Lower lobe of right lung (tissue), 2 donors: ENCODE data around the gene GNAT1. TPM values are rescaled to one million over a fixed set of nuclear protein-coding genes. Genes with fewer than 3 reads are reported as not detected.
A peak's percentile ranks its signal among the peaks of the same experiment; 100 is the strongest.

Experiments
- ATAC-seq, 2 donors: fragments of 200-7000 bp; cut with Tn5 transposase; one replicate each; pipeline ENCODE4 v1.9.1; 2020 to 2022; ENCODE audit warnings: mild to moderate bottlenecking in 2 of 2, moderate library complexity in 2 of 2
- DNase-seq: peaks from one replicate; pipeline ENCODE4 v3.0.0-alpha.2; 2020
- H3K27ac ChIP-seq: fragments of 200-600 bp; one replicate; pipeline ENCODE4 v1.8.0; 2022
- H3K27me3 ChIP-seq: fragments of 200-600 bp; one replicate; pipeline ENCODE4 v1.8.0; 2022; ENCODE audit warnings: low read depth
- H3K36me3 ChIP-seq: fragments of 200-600 bp; one replicate; pipeline ENCODE4 v1.8.0; 2022; ENCODE audit warnings: mild to moderate bottlenecking
- H3K4me1 ChIP-seq: fragments of 200-600 bp; one replicate; pipeline ENCODE4 v1.8.0; 2022
- H3K4me3 ChIP-seq: fragments of 200-600 bp; one replicate; pipeline ENCODE4 v1.8.0; 2022; ENCODE audit warnings: mild to moderate bottlenecking
- H3K9me3 ChIP-seq: fragments of 200-600 bp; one replicate; pipeline ENCODE4 v1.8.0; 2022
- intact Hi-C: fragments of 100-400 bp; cut with DNase I; formaldehyde crosslinking; loops from one replicate; pipeline ENCODE4 v1.11.0; 2022
- total RNA-seq: library from RNA; stranded (reverse); fragmentation: NEBNext Ultra II Directional; extraction: Animal tissue kit (Norgen Biotek cat#: 25700); gene quantifications from one replicate; pipeline ENCODE4 v1.2.1, GENCODE V29; 2021
- TF ChIP-seq, protein P1 (sequence below): fragments of 200-600 bp; IDR thresholded peaks from one replicate; pipeline ENCODE4 v1.8.0; 2022; ENCODE audit warnings: antibody characterized with exemption, mild to moderate bottlenecking
- donor health status: DM: no; HTN: yes; CAD: no; lungs with severe emphysema.

GNAT1 gene
- total RNA-seq, 1 donor from 2014 or later = not detected

GRCh38 chr3:50170689-50171088 lies 20.7 kb upstream of the GNAT1 start:
- peak overlapping the region; percentile 76 for H3K27ac ChIP-seq
- H3K4me3 ChIP-seq = no peak overlapping the region
- no peaks in the 10 kb centered on the region for H3K9me3 ChIP-seq
- H3K4me1 ChIP-seq = peaks cover 65% of the 10 kb centered on the region
- DNase-seq = no peak
- intact Hi-C loops = no loop called here
- ATAC-seq = peak; percentile 37 to 38
- no peaks in the 10 kb centered on the region for H3K27me3 ChIP-seq
- peaks cover 15% of the 10 kb centered on the region for H3K36me3 ChIP-seq
- TF ChIP-seq, protein P1, sequence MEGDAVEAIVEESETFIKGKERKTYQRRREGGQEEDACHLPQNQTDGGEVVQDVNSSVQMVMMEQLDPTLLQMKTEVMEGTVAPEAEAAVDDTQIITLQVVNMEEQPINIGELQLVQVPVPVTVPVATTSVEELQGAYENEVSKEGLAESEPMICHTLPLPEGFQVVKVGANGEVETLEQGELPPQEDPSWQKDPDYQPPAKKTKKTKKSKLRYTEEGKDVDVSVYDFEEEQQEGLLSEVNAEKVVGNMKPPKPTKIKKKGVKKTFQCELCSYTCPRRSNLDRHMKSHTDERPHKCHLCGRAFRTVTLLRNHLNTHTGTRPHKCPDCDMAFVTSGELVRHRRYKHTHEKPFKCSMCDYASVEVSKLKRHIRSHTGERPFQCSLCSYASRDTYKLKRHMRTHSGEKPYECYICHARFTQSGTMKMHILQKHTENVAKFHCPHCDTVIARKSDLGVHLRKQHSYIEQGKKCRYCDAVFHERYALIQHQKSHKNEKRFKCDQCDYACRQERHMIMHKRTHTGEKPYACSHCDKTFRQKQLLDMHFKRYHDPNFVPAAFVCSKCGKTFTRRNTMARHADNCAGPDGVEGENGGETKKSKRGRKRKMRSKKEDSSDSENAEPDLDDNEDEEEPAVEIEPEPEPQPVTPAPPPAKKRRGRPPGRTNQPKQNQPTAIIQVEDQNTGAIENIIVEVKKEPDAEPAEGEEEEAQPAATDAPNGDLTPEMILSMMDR = no peak

DNA sequence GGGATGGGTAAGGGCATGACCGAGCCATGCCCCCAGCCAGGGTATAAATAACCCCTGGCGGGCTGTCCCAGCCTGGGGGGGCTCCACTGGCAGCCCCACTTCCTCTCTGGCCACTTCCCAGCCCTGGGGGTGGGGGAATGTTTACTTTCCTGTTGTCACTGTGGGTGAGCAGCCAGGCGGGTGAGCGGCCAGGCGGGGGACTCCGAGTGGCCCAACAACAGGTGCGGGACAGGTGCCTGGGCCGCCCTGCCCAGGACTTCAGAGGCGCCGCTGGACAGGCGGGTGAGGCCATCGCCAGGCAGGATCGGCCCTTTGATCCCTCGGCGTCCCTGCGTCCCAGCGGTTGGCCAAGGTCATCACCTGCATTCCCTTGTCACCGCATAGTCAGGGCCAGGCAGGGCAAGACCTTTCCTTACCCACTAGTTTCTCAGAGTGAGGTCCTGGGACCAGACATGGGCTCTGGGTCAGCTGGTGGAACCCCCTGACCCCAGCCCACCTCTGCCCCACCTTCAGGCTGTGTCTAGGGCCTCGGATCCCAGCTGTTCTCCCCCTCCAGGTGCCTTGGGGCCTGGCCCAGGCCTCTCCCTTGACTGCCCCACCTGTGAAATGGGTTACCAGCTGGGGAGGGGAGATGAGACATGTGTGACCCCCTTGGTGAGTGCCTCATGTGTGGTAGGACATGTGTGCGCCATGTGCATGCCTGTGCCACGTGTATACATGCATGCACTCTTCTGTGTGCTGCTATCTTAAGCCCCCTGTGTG lies 19.7 kb upstream of the GNAT1 start:
- Histone ChIP-seq H3K4me1 (peaks cover 55% of the 10 kb centered on the region), H3K27ac (peak overlapping the region; percentile 75), H3K36me3 (peaks cover 21% of the 10 kb centered on the region), H3K27me3 (no peaks in the 10 kb centered on the region), H3K9me3 (no peaks in the 10 kb centered on the region), H3K4me3 (no peak overlapping the region)
- ATAC-seq (peak; percentile 28 to 40), DNase-seq (no peak)
- intact Hi-C loops = no loop called here
- TF ChIP-seq, protein P1 = no peak

DNA sequence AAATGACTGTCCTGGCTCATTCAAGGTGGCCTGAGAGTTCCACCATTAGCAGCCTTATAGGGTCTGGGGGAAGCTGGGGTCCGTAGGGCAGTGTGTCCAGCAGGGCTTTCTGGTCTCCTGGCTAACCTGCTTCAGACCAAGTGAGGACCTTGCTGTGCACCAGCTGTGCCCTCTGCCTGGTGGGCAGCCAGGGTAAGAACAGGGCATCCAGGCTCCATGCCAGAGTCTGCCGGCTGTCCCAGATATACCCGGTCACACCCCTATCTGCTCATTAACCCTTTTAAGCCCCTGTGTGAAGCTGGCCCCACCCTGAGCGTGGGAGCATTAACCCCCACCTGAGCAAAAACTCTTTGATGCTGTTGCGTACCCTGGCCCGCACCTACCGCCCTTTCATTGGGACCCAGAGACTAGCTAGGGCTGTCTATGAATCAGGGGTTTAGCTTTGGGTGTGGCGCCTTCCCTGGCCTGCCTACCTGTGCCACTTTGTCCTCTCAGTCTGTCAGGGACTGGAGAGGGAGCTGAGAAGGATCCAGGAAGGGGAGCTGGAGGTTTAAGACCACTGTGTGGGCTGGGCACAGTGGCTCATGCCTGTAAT lies 18.7 kb upstream of the GNAT1 start:
- ATAC-seq = no peak
- intact Hi-C loops = no loop called here
- Histone ChIP-seq H3K27ac (no peak overlapping the region), H3K27me3 (no peaks in the 10 kb centered on the region), H3K36me3 (peaks cover 21% of the 10 kb centered on the region), H3K4me1 (peaks cover 45% of the 10 kb centered on the region), H3K9me3 (no peaks in the 10 kb centered on the region), H3K4me3 (no peak overlapping the region)
- DNase-seq = no peak
- TF ChIP-seq, protein P1 = no peak

DNA sequence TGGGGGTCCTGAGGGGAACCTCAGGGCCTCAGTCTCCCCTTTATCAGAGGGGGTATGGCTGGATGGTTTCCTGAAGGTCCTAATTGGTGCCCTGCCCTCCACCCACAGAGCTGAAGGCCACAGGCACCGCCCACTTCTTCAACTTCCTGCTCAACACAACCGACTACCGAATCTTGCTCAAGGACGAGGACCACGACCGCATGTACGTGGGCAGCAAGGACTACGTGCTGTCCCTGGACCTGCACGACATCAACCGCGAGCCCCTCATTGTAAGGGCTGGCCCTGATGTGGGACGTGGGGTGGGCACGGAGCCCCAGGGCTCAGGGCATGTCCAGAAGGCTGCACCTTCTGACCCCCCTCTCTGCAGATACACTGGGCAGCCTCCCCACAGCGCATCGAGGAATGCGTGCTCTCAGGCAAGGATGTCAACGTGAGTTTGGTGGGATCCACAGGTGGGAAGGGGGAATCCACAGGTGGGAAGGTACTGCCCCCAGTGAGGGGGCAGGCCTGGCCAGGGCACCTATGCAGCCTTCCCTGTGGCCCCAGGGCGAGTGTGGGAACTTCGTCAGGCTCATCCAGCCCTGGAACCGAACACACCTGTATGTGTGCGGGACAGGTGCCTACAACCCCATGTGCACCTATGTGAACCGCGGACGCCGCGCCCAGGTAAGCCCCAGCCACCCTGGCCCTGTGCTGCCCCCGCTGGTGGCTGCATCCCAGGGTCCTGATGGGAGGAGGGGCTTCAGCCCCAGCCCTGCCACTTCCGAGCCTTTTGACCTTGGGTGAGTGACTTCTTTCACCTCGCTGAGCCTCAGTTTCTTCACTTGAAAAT lies 17.5 kb upstream of the GNAT1 start:
- TF ChIP-seq, protein P1 = no peak
- H3K36me3 ChIP-seq = peaks cover 21% of the 10 kb centered on the region
- no peaks in the 10 kb centered on the region for H3K27me3 ChIP-seq
- H3K9me3 ChIP-seq = no peaks in the 10 kb centered on the region
- DNase-seq (no peak), ATAC-seq (no peak)
- no peak overlapping the region for H3K27ac ChIP-seq
- H3K4me3 ChIP-seq = no peak overlapping the region
- intact Hi-C loops = no loop called here
- H3K4me1 ChIP-seq = peaks cover 33% of the 10 kb centered on the region

DNA sequence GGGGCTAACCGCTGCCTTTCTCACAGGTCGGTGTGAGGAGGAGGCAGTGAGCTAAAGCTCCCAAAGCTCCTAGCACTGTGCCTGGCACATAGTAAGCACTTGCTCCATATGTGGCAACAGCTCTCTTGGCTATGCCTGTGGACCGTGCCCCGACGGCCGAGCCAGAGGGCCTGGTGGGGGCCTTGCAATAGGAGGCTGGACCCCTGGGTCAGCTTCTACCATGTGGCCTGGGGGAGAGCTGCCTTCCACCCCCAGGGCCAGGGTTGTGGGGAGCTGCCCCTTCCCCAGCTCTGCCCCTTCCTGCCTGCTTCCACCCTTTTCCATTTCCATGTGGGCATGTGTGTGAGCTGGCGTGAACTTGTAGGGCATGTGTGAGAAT lies 16.9 kb upstream of the GNAT1 start:
- H3K27me3 ChIP-seq = no peaks in the 10 kb centered on the region
- H3K4me3 ChIP-seq = no peak overlapping the region
- ATAC-seq (no peak), DNase-seq (no peak)
- TF ChIP-seq, protein P1 = no peak
- H3K36me3 ChIP-seq = peaks cover 21% of the 10 kb centered on the region
- H3K27ac ChIP-seq = no peak overlapping the region
- H3K4me1 ChIP-seq = peaks cover 27% of the 10 kb centered on the region
- no peaks in the 10 kb centered on the region for H3K9me3 ChIP-seq
- intact Hi-C loops = no loop called here
